Measurements from ENCODE around the gene UNC5C.

DNA sequence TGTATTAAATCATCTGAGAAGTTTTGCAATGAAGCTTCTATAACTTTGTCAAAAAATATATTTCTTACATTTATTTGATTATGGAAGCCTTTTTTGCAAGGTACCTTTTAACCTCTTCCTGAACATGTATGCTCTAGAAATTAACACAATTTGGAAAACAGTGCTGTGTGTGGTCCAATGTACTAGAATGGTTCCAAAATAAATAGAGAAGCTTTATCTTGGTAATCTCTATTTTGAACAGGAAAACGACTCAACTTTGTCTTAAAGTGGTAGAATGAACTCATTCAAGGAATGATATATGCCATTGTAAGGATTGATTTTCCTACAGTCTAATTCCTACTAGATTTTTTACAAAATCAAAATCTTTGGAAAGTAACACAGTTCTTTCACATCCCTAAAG lies 248.5 kb downstream of the UNC5C start:
- no peak for TF ChIP-seq POLR2AphosphoS5 (IDR thresholded peaks at IDR 0.05)
- TF ChIP-seq, protein P1, sequence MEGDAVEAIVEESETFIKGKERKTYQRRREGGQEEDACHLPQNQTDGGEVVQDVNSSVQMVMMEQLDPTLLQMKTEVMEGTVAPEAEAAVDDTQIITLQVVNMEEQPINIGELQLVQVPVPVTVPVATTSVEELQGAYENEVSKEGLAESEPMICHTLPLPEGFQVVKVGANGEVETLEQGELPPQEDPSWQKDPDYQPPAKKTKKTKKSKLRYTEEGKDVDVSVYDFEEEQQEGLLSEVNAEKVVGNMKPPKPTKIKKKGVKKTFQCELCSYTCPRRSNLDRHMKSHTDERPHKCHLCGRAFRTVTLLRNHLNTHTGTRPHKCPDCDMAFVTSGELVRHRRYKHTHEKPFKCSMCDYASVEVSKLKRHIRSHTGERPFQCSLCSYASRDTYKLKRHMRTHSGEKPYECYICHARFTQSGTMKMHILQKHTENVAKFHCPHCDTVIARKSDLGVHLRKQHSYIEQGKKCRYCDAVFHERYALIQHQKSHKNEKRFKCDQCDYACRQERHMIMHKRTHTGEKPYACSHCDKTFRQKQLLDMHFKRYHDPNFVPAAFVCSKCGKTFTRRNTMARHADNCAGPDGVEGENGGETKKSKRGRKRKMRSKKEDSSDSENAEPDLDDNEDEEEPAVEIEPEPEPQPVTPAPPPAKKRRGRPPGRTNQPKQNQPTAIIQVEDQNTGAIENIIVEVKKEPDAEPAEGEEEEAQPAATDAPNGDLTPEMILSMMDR (IDR thresholded peaks at IDR 0.05) = no peak
- TF ChIP-seq EP300 (IDR thresholded peaks at IDR 0.05) = no peak
- TF ChIP-seq POLR2A (IDR thresholded peaks at IDR 0.05; ENCODE audit: low read depth) = no peak
